Ishikawa (cell line): ENCODE results near the gene KIAA1217.

Experiments used
- EP300 ChIP-seq: IDR thresholded peaks from 2 replicates; pipeline ENCODE4 v1.6.1; 2012; ENCODE audit warnings: borderline replicate concordance
- RAD21 ChIP-seq: IDR thresholded peaks from 2 replicates; pipeline ENCODE4 v1.6.1; 2012; ENCODE audit warnings: low read depth
- YY1 ChIP-seq: IDR thresholded peaks from 2 replicates; pipeline ENCODE4 v1.6.1; 2012; ENCODE audit warnings: low read depth

DNA sequence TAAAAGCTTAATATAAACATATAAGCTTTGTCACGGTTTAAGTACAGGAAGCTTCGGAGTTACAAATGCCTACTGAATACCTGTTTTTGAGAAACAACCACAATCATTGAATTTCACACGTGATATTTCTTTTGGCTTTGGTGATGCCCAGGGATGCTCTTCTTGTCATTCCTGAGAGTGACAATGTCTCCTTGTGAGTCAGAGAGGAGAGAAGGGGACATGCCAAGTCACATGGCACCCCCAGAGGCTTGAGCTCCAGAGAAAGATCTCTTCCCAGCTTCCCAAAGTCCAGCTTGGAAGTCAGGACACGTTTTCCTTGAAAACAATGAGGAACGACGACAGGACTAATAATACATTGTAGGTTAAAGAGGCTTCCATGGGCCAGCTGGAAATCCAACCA lies 272.3 kb downstream of the KIAA1217 start:
- TF ChIP-seq RAD21 (no peak), YY1 (no peak), EP300 (no peak)
